Heart right ventricle (tissue), 16 donors: ENCODE data around the gene TAP1. TPM values are rescaled to one million over a fixed set of nuclear protein-coding genes. Genes with fewer than 3 reads are reported as not detected.

Experiments
- ATAC-seq, 8 donors: fragments of 200-7000 bp; cut with Tn5 transposase; one replicate each; pipeline ENCODE4 v1.9.1; 2020; ENCODE audit warnings: mild to moderate bottlenecking in 8 of 8, moderate library complexity in 8 of 8, moderate number of reproducible peaks in 1 of 8
- DNase-seq, 2 donors: peaks; one replicate each; pipeline ENCODE4 v3.0.0-alpha.2; 2020
- H3K27ac ChIP-seq, 10 donors: fragments of 200-600 bp; sonication (generic) in 2 of 10; one replicate each; pipeline versions ENCODE4 v1.5.0 to v1.8.0; 2020 to 2022; ENCODE audit warnings: mild to moderate bottlenecking in 3 of 10
- H3K27me3 ChIP-seq, 7 donors: fragments of 200-600 bp; one replicate each; pipeline ENCODE4 v1.8.0; 2021 to 2022; ENCODE audit warnings: mild to moderate bottlenecking in 2 of 7
- H3K36me3 ChIP-seq, 9 donors: fragments of 200-600 bp; sonication (generic) in 1 of 9; one replicate each; pipeline versions ENCODE4 v1.5.0 to v1.8.0; 2020 to 2022; ENCODE audit warnings: mild to moderate bottlenecking in 2 of 9
- H3K4me1 ChIP-seq, 9 donors: fragments of 200-600 bp; sonication (generic) in 1 of 9; one replicate each; pipeline versions ENCODE4 v1.5.0 to v1.8.0; 2020 to 2022; ENCODE audit warnings: mild to moderate bottlenecking in 4 of 9
- H3K4me3 ChIP-seq, 10 donors: fragments of 200-600 bp; sonication (generic) in 2 of 10; one replicate each; pipeline versions ENCODE4 v1.5.0 to v1.8.0; 2020 to 2022; ENCODE audit warnings: mild to moderate bottlenecking in 7 of 10, moderate library complexity in 2 of 10
- H3K9me3 ChIP-seq, 11 donors: fragments of 200-600 bp in 10 of 11; sonication (generic) in 2 of 11; one replicate each; pipeline versions ENCODE4 v1.5.0 to v1.8.0; 2013 to 2022; ENCODE audit warnings: mild to moderate bottlenecking in 2 of 11, control low read depth in 1 of 11, moderate library complexity in 1 of 11
- CTCF ChIP-seq, 9 donors: fragments of 200-600 bp; sonication (generic) in 2 of 9; IDR thresholded peaks; one replicate each; pipeline versions ENCODE4 v1.5.0 to v1.8.0; 2021 to 2022; ENCODE audit warnings: antibody characterized with exemption in 9 of 9, mild to moderate bottlenecking in 5 of 9, moderate library complexity in 1 of 9
- WGBS, 2 donors: extraction: QIAGEN DNeasy Blood & Tissue Kit; methylation state at CpG; one replicate each; pipeline ENCODE4 v1.1.7; 2013; ENCODE audit warnings: inconsistent platforms in 1 of 2; 5-methylcytosine and 5-hydroxymethylcytosine counted together
- intact Hi-C, 10 donors: fragments of 100-400 bp; cut with DNase I; formaldehyde crosslinking; loops; one replicate each; pipeline versions ENCODE4 v1.11.1 to v1.14.2; 2022
- long read RNA-seq, 3 donors: library from polyadenylated mRNA; unstranded; transcript quantifications; one replicate each; pipeline ENCODE4 v2.0.0, GENCODE V29; 2020 to 2021
- polyA plus RNA-seq, 2 donors: library from polyadenylated mRNA; stranded (reverse); fragments of 200-250 nt; gene quantifications; one replicate each; pipeline ENCODE4 v1.2.3, GENCODE V29; 2013
- total RNA-seq, 10 donors: library from RNA; stranded (reverse); fragmentation: NEBNext Ultra II Directional in 3 of 10; extraction: Animal tissue kit (Norgen Biotek cat#: 25700) in 3 of 10; gene quantifications; one replicate each; pipeline versions ENCODE4 v1.2.1 to v1.2.4, GENCODE V29; 2021 to 2023
- donor health status: Arrhythmogenic right ventricular cardiomyopathy.
- donor health status: ischemic (EF 13 %, LVEDD 7.1; RV severe dilation, severe dysfunction).
- donor health status: healthy with polysubstance abuse.
- donor health status: DM: no; HTN: yes; CAD: no.
- donor health status: DM: no; HTN: no; CAD: no.
- donor health status: ischemic (EF 25% LVEDD 6.9; RV normal size, moderate dysfunction).
- donor health status: ischemic (EF 25% LVEDD 5.7; RV mildly dilated, moderate dysfunction).
- donor health status: healthy.
- donor health status: DM: yes; HTN: yes; CAD: no.
- donor health status: Ischemic cardiomyopathy.
- donor health status: ischemic (EF 35%, LVEDD 5.7; RV mildly dilated, moderate dysfunction).
- donor health status: nonischemic (EF 11% LVEDD 7.7; RV severe dilation, severe dysfunction).
- donor health status: DM: yes; HTN: yes; CAD: no.
- donor health status: PGD.
- donor health status: ischemic (EF 29% LVEDD 5.4; RV normal size, mild dysfunction).
- donor health status: nonischemic (EF 23%, LVEDD 6.1; RV moderate dilation, normal function).

TAP1 gene, protein sequence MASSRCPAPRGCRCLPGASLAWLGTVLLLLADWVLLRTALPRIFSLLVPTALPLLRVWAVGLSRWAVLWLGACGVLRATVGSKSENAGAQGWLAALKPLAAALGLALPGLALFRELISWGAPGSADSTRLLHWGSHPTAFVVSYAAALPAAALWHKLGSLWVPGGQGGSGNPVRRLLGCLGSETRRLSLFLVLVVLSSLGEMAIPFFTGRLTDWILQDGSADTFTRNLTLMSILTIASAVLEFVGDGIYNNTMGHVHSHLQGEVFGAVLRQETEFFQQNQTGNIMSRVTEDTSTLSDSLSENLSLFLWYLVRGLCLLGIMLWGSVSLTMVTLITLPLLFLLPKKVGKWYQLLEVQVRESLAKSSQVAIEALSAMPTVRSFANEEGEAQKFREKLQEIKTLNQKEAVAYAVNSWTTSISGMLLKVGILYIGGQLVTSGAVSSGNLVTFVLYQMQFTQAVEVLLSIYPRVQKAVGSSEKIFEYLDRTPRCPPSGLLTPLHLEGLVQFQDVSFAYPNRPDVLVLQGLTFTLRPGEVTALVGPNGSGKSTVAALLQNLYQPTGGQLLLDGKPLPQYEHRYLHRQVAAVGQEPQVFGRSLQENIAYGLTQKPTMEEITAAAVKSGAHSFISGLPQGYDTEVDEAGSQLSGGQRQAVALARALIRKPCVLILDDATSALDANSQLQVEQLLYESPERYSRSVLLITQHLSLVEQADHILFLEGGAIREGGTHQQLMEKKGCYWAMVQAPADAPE
- total RNA-seq (100 to 1,000 TPM in 1 of 10 donors, 10 to 100 TPM in 9; 12.8 to 213 (median 15.4) TPM), polyA plus RNA-seq (10 to 100 TPM; 35.4 to 38.3 TPM)
- long read RNA-seq, donor 1, transcript TAP1-201 (11 exons, 2,959 nt): major isoform, 62 of 67 reads
- long read RNA-seq, donor 1, partial matches to known transcripts: 3 of 67 reads
- long read RNA-seq, donor 1, other reads (novel, unspliced or antisense): 2 of 67 reads
- long read RNA-seq, donor 2, transcript TAP1-201 (11 exons, 2,959 nt): major isoform, 35 of 38 reads
- long read RNA-seq, donor 2, partial matches to known transcripts: 2 of 38 reads
- long read RNA-seq, donor 2, other reads (novel, unspliced or antisense): 1 of 38 reads
- long read RNA-seq, donor 3, transcript TAP1-201 (11 exons, 2,959 nt): major isoform, 119 of 138 reads
- long read RNA-seq, donor 3, partial matches to known transcripts: 8 of 138 reads
- long read RNA-seq, donor 3, other reads (novel, unspliced or antisense): 7 of 138 reads

- 0 to 1% methylated on average over 68 of the region's 68 CpGs for WGBS, 2 donors
- Histone ChIP-seq H3K36me3 (peaks cover 0 to 62% (median 27%) of the 10 kb centered on the region in 9 donors), H3K4me3 (peak within 1 kb of the TSS; percentile 67 to 99 (median 92)), H3K27me3 (no peaks in the 10 kb centered on the region), H3K27ac (peak within 1 kb of the TSS; percentile 95 to 99 (median 98)), H3K9me3 (no peaks in the 10 kb centered on the region), H3K4me1 (peaks cover 0 to 79% (median 28%) of the 10 kb centered on the region in 9 donors)
- intact Hi-C loops: loop anchor here in 5 of 10 donors (1.0 to 2.0 kb wide), 3 partner anchors 9 to 15 kb away; partner anchors contain the start of genes TAP2 (in 5 of the 5) and PSMB8 (in 2 of the 5)
- TF ChIP-seq CTCF (IDR thresholded peaks at IDR 0.05): peak; percentile 46 to 98 (median 85)
- DNase-seq: peak; percentile 93 to 96
- ATAC-seq: peak; percentile 92 to 97 (median 96)
These were observed at the start of gene TAP1, which contains the start of gene PSMB9 for GRCh38 chr6:32853541-32854375. TSS of gene TAP1 (minus strand) at chr6:32853704. CDS start at chr6:32853636, 68 bp downstream. TSS of gene PSMB9 (plus strand) at chr6:32854192. CDS start at chr6:32854230, 38 bp downstream.

DNA sequence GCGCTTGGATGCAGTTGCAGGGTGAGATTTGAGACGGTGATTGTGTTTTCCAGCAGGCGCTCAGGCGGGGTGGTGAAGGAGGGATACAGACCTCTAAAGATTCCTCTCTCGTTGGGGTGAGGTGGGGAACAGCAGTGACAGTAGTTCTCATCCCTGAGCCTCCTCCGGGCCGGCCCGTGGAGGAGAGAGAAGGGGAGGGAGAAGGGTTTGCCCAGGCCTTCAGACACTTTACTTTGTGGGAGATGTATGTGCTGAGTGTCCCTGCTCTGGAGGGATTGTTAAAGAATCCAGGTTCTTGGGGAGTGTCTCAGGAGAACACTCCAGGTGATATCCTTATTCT lies 41.5 kb upstream of the TAP1 start:
- H3K27me3 ChIP-seq: no peaks in the 10 kb centered on the region
- DNase-seq: no peak
- intact Hi-C loops: loop anchor here in 1 of 10 donors (2.0 kb wide), 1 partner anchor 38 kb away; no protein-coding TSS in a partner anchor
- H3K36me3 ChIP-seq: no peaks in the 10 kb centered on the region
- no peak for TF ChIP-seq CTCF (IDR thresholded peaks at IDR 0.05)
- peaks cover 0 to 18% (median 10%) of the 10 kb centered on the region in 9 donors for H3K4me1 ChIP-seq
- WGBS, 2 donors: 0 to 1% methylated on average over 8 of the region's 8 CpGs
- H3K27ac ChIP-seq: peak overlapping the region in 9 of 10 donors; percentile 62 to 92 (median 87)
- H3K9me3 ChIP-seq: no peaks in the 10 kb centered on the region
- peak in 6 of 8 donors; percentile 3 to 22 (median 14) for ATAC-seq
- H3K4me3 ChIP-seq: peak overlapping the region; percentile 32 to 82 (median 70)

- Histone ChIP-seq H3K27me3 (no peaks in the 10 kb centered on the region), H3K27ac (peak overlapping the region; percentile 62 to 92 (median 86)), H3K4me3 (peak overlapping the region; percentile 32 to 82 (median 70)), H3K36me3 (no peaks in the 10 kb centered on the region), H3K9me3 (no peaks in the 10 kb centered on the region), H3K4me1 (peaks cover 0 to 18% (median 10%) of the 10 kb centered on the region in 9 donors)
- intact Hi-C loops: loop anchor here in 5 of 10 donors (1.0 to 5.0 kb wide), 4 partner anchors 38 to 355 kb away; no protein-coding TSS in a partner anchor
- 0% methylated on average over 61 of the region's 61 CpGs for WGBS, 2 donors
- DNase-seq (peak; percentile 94 to 95), ATAC-seq (peak; percentile 99 to 100 (median 100))
- TF ChIP-seq CTCF (IDR thresholded peaks at IDR 0.05): peak in 2 of 9 donors; percentile 17 to 27
These were observed 40.8 kb upstream of the TAP1 start for GRCh38 chr6:32894085-32895005.
